ENCODE results near the gene SLC44A2.

DNA sequence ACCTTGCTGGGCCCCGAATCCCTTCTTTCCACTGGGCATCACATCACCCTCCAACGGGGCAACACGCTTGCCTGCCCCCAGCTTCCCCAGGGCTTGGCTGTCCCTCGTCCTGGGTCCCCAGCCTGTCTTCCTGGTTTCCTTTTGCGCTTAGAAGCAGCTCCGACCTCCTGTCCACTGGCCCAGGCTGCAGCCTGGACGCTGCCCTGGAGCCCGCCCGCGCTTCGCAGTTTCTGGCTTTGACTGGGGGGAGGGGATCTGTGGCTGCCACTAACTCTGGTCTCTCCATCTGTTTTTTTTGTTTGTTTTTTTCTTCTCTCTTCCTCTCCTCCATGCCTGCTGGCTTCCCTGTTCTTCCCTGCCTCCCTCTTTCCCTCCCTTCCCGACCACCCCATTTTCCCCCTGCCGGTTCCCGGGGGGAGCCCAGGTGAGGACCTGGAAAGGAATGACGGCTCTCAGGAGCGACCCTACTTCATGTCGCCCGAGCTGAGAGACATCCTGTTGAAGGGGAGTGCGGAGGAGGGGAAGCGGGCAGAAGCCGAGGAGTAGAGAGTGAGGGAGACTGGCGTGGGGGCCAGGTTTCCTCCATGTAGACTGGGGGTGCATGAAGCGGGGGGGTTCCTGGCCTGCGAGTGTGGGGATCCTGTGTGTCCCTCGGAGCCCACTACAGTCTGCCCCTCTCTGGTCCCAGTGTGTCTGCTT, 17.3 kb downstream of the SLC44A2 start:
- TF ChIP-seq, protein P1, sequence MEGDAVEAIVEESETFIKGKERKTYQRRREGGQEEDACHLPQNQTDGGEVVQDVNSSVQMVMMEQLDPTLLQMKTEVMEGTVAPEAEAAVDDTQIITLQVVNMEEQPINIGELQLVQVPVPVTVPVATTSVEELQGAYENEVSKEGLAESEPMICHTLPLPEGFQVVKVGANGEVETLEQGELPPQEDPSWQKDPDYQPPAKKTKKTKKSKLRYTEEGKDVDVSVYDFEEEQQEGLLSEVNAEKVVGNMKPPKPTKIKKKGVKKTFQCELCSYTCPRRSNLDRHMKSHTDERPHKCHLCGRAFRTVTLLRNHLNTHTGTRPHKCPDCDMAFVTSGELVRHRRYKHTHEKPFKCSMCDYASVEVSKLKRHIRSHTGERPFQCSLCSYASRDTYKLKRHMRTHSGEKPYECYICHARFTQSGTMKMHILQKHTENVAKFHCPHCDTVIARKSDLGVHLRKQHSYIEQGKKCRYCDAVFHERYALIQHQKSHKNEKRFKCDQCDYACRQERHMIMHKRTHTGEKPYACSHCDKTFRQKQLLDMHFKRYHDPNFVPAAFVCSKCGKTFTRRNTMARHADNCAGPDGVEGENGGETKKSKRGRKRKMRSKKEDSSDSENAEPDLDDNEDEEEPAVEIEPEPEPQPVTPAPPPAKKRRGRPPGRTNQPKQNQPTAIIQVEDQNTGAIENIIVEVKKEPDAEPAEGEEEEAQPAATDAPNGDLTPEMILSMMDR (conservative IDR thresholded peaks at IDR 0.05 in 1 of 2, IDR thresholded peaks at IDR 0.05 in 1 of 2; ENCODE audit: low read depth in 1 of 2, low read length in 2 of 2), result no peak
- no peak for TF ChIP-seq EZH2 (IDR thresholded peaks at IDR 0.05; ENCODE audit: low read length, missing control alignments)

All from fibroblast of lung (primary cell).